Caco-2 (cell line): Measurements from ENCODE around the gene NOTO. TPM values are rescaled to one million over a fixed set of nuclear protein-coding genes. Genes with fewer than 3 reads are reported as not detected.
"Not testable (repeated sequence)": the region's sequence is repeated elsewhere in the genome, so short reads cannot be mapped to it uniquely, and the experiment has no call there.

Experiments
- BruUV-seq: library from RNA; stranded (reverse); fragments of 400-500 nt; replicated peaks from 2 replicates; lab custom pipeline; 2021; lab: Mats Ljungman, UMichigan
- CTCF ChIA-PET: fragments of 300-600 bp; sonication (Branson Sonifier 250); formaldehyde crosslinking; loops from one replicate; lab custom pipeline; 2022; ENCODE audit warnings: antibody characterized with exemption; lab: Charles Lee
- POLR2A ChIA-PET: fragments of 300-600 bp; sonication (Branson Sonifier 250); formaldehyde crosslinking; loops from one replicate; lab custom pipeline; 2022; ENCODE audit warnings: antibody characterized with exemption; lab: Charles Lee
- DNase-seq, 2 experiments: peaks; one replicate each; pipeline versions ENCODE4 v3.0.0 to v3.0.0-alpha.2; 2020 to 2022
- H3K27me3 ChIP-seq: replicated peaks from 2 replicates; pipeline ENCODE4 v1.6.0; 2011; ENCODE audit warnings: low read length; ENCODE audit not compliant: control insufficient read depth, insufficient read depth
- H3K36me3 ChIP-seq: 2 replicates; pipeline ENCODE4 v1.5.1; 2011; ENCODE audit warnings: low read length; ENCODE audit not compliant: control insufficient read depth, insufficient read depth
- H3K4me1 ChIP-seq: fragments of 250-450 bp; sonication (Bioruptor Pico); 2 replicates; pipeline ENCODE4 v1.5.1; 2020; ENCODE audit warnings: mild to moderate bottlenecking
- H3K4me3 ChIP-seq: 2 replicates; pipeline ENCODE4 v1.5.1; 2011; ENCODE audit warnings: low read depth, mild to moderate bottlenecking, control low read depth, low read length
- H3K9me3 ChIP-seq: fragments of 250-450 bp; sonication (Bioruptor Pico); 2 replicates; pipeline ENCODE4 v1.5.1; 2020; ENCODE audit warnings: mild to moderate bottlenecking, moderate library complexity
- H3K27ac Mint-ChIP-seq: one replicate; pipeline ENCODE4 v1.8.0; 2022; ENCODE audit warnings: mixed read lengths; ENCODE audit not compliant: unreplicated experiment
- H3K27me3 Mint-ChIP-seq: one replicate; pipeline ENCODE4 v1.8.0; 2022; ENCODE audit warnings: mixed read lengths; ENCODE audit not compliant: insufficient read depth, unreplicated experiment
- H3K36me3 Mint-ChIP-seq: one replicate; pipeline ENCODE4 v1.8.0; 2022; ENCODE audit warnings: mild to moderate bottlenecking, mixed read lengths; ENCODE audit not compliant: insufficient read depth, unreplicated experiment
- H3K4me1 Mint-ChIP-seq: one replicate; pipeline ENCODE4 v1.8.0; 2022; ENCODE audit warnings: low read depth, mixed read lengths; ENCODE audit not compliant: unreplicated experiment
- H3K4me3 Mint-ChIP-seq: one replicate; pipeline ENCODE4 v1.8.0; 2022; ENCODE audit warnings: mild to moderate bottlenecking, moderate library complexity, mixed read lengths; ENCODE audit not compliant: unreplicated experiment
- H3K9me3 Mint-ChIP-seq: one replicate; pipeline ENCODE4 v1.8.0; 2022; ENCODE audit warnings: mixed read lengths; ENCODE audit not compliant: unreplicated experiment
- intact Hi-C: fragments of 100-400 bp; cut with micrococcal nuclease; formaldehyde crosslinking; loops from one replicate; pipeline ENCODE4 v1.10.0; 2022; ENCODE audit not compliant: unreplicated experiment
- total RNA-seq: library from RNA; stranded (reverse); gene quantifications from 2 replicates; pipeline ENCODE4 v1.2.3, GENCODE V29; 2022
- TF ChIP-seq, protein P1 (sequence below), 2 experiments: fragments of 200-600 bp in 1 of 2; IDR thresholded peaks; 1 replicate in 1 of 2; 2 replicates in 1 of 2; pipeline versions ENCODE4 v1.5.1 to v1.8.0; 2011 to 2022; ENCODE audit warnings: antibody characterized with exemption in 1 of 2, control low read depth in 1 of 2, inconsistent platforms in 1 of 2, low read depth in 1 of 2, low read length in 1 of 2, mild to moderate bottlenecking in 1 of 2, moderate library complexity in 1 of 2; ENCODE audit not compliant: insufficient read depth in 1 of 2, severe bottlenecking in 1 of 2, unreplicated experiment in 1 of 2

Gene NOTO
- total RNA-seq, 1 experiment from 2014 or later: not detected

DNA sequence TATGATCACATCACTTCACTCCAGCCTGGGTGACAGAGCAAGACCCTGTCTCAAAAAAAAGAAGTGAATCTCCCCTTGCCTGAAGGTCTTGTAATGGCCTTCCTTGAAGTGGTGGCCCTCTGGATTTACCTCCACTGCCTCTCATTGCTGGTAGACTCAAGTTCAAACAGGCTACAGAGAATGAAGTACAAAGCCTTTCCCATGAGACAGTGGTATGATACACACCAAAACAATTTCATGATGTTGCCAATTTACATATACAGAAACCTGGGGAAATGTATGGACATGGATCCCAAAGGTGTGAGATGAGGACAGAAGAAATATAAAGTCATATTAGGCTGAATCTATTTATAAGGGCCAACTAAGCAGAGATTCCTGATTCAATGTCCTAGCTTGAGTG lies 4.8 kb upstream of the NOTO start:
- no TSS peak for BruUV-seq
- Histone ChIP-seq H3K36me3 (no peaks in the 10 kb centered on the region), H3K4me3 (no peak overlapping the region), H3K27me3 (no peaks in the 10 kb centered on the region), H3K4me1 (peaks cover 6% of the 10 kb centered on the region), H3K9me3 (no peaks in the 10 kb centered on the region)
- ChIA-PET CTCF (no interaction called here), POLR2A (no interaction called here)
- DNase-seq: no peak
- Mint-ChIP-seq H3K4me3 (no peak overlapping the region), H3K9me3 (no peaks in the 10 kb centered on the region), H3K27me3 (no peaks in the 10 kb centered on the region), H3K27ac (no peak overlapping the region), H3K4me1 (no peaks in the 10 kb centered on the region), H3K36me3 (no peaks in the 10 kb centered on the region)
- intact Hi-C loops: no loop called here
- TF ChIP-seq, protein P1, sequence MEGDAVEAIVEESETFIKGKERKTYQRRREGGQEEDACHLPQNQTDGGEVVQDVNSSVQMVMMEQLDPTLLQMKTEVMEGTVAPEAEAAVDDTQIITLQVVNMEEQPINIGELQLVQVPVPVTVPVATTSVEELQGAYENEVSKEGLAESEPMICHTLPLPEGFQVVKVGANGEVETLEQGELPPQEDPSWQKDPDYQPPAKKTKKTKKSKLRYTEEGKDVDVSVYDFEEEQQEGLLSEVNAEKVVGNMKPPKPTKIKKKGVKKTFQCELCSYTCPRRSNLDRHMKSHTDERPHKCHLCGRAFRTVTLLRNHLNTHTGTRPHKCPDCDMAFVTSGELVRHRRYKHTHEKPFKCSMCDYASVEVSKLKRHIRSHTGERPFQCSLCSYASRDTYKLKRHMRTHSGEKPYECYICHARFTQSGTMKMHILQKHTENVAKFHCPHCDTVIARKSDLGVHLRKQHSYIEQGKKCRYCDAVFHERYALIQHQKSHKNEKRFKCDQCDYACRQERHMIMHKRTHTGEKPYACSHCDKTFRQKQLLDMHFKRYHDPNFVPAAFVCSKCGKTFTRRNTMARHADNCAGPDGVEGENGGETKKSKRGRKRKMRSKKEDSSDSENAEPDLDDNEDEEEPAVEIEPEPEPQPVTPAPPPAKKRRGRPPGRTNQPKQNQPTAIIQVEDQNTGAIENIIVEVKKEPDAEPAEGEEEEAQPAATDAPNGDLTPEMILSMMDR (IDR thresholded peaks at IDR 0.05; ENCODE audit: insufficient read depth in 1 of 2, low read depth in 1 of 2, low read length in 1 of 2, severe bottlenecking in 1 of 2, unreplicated experiment in 1 of 2): no peak

DNA sequence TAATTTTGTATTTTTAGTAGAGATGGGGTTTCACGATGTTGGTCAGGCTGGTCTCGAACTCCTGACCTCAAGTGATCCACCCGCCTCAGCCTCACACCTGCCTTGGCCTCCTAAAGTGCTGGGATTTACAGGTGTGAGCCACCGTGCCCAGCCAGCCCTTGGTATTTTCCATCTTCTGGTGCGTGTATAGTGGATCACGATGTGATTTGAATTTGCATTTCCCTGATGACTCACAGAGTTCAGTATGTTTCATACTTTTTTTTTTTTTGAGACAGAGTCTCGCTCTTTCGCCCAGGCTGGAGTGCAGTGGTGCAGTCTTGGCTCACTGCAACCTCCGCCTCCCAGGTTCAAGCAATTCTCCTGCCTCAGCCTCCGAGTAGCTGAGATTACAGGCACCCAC lies 2.1 kb upstream of the NOTO start:
- H3K4me1 ChIP-seq, H3K36me3 ChIP-seq, H3K27me3 ChIP-seq, BruUV-seq, H3K9me3 Mint-ChIP-seq, intact Hi-C loops, H3K27ac Mint-ChIP-seq, H3K9me3 ChIP-seq, DNase-seq, H3K36me3 Mint-ChIP-seq, H3K27me3 Mint-ChIP-seq, H3K4me3 Mint-ChIP-seq, H3K4me3 ChIP-seq, H3K4me1 Mint-ChIP-seq, POLR2A ChIA-PET: not testable (repeated sequence)
- CTCF ChIA-PET: interaction anchor here (1.4 kb wide), 1 partner anchor 12 kb away, joined by 3 read pairs; no protein-coding TSS in a partner anchor

DNA sequence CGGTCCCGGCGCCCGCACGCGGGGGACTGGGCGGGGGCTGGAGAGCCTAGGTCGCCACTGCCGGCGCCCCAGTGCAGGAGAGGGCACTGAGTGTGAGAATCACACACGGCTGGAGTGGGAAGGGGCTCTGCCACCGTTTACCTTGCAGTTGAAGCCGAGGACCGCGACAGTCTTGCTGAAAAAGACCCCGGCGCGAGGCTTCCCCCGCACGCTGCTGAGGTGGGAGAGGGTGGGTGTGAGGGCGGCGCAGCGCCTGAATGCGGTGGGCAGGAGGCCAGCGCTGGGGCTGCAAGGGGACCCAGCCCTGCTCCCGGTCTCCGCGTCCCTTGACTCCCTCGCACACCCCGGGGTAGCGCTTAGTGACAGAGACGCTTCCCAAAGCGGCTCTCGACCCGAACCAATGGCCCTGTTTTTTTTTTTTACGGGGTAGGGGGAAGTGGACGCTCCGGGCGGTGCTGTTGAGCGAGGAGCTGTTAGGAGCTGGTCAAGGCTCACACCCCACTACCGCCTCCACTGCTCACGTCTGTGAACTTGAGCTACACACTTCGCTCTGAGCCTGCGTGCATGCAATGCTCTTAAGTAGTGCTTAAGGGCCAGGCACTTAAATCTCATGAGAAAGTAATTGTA lies 794 bp downstream of the NOTO start:
- ChIA-PET CTCF (no interaction called here), POLR2A (no interaction called here)
- no peak overlapping the region for H3K4me3 Mint-ChIP-seq
- no peaks in the 10 kb centered on the region for H3K4me1 Mint-ChIP-seq
- no peak for DNase-seq
- no peaks in the 10 kb centered on the region for H3K9me3 ChIP-seq
- no peaks in the 10 kb centered on the region for H3K27me3 Mint-ChIP-seq
- no peaks in the 10 kb centered on the region for H3K36me3 Mint-ChIP-seq
- TF ChIP-seq, protein P1 (IDR thresholded peaks at IDR 0.05; ENCODE audit: insufficient read depth in 1 of 2, low read depth in 1 of 2, low read length in 1 of 2, severe bottlenecking in 1 of 2, unreplicated experiment in 1 of 2): no peak
- H3K36me3 ChIP-seq: no peaks in the 10 kb centered on the region
- H3K4me1 ChIP-seq: no peaks in the 10 kb centered on the region; the same call in 1 of the 2 replicates
- H3K4me3 ChIP-seq: no peak overlapping the region
- intact Hi-C loops: no loop called here
- H3K9me3 Mint-ChIP-seq: no peaks in the 10 kb centered on the region
- H3K27me3 ChIP-seq: no peaks in the 10 kb centered on the region
- H3K27ac Mint-ChIP-seq: no peak overlapping the region
- BruUV-seq: no TSS peak
